Mononuclear cell (primary cell): Measurements from ENCODE around the gene FOXL1. TPM values are rescaled to one million over a fixed set of nuclear protein-coding genes. Genes with fewer than 3 reads are reported as not detected.

Source experiments
- H3K27me3 ChIP-seq: 2 replicates; pipeline ENCODE4 v1.6.0; 2011; ENCODE audit warnings: low read length, control low read depth; ENCODE audit not compliant: insufficient read depth
- H3K4me1 ChIP-seq: 2 replicates; pipeline ENCODE4 v1.5.1; 2011; ENCODE audit warnings: mild to moderate bottlenecking, low read length, control low read depth; ENCODE audit not compliant: insufficient read depth
- H3K4me3 ChIP-seq: 2 replicates; pipeline ENCODE4 v1.5.1; 2011; ENCODE audit warnings: mild to moderate bottlenecking, low read length, moderate library complexity
- H3K9me3 ChIP-seq: 2 replicates; pipeline ENCODE4 v1.5.1; 2011; ENCODE audit warnings: low read depth, mild to moderate bottlenecking, control low read depth, low read length
- total RNA-seq: library from RNA; depleted of rRNA; stranded (reverse); fragments of >200 nt; gene quantifications from one replicate; pipeline ENCODE4 v1.2.3, GENCODE V29; 2012

FOXL1 gene
- total RNA-seq, 1 donor = not detected

- no peaks in the 10 kb centered on the region for H3K27me3 ChIP-seq
- no peaks in the 10 kb centered on the region for H3K9me3 ChIP-seq
- no peaks in the 10 kb centered on the region for H3K4me1 ChIP-seq
- no peak overlapping the region for H3K4me3 ChIP-seq
Measured at GRCh38 chr16:86542756-86543750, 35.3 kb upstream of the FOXL1 start.

GRCh38 chr16:86545481-86545880 is 32.9 kb upstream of the FOXL1 start:
- no peaks in the 10 kb centered on the region for H3K27me3 ChIP-seq
- no peaks in the 10 kb centered on the region for H3K9me3 ChIP-seq
- no peak overlapping the region for H3K4me3 ChIP-seq
- H3K4me1 ChIP-seq = no peaks in the 10 kb centered on the region

- Histone ChIP-seq H3K27me3 (no peaks in the 10 kb centered on the region), H3K4me3 (no peak overlapping the region)
Measured at GRCh38 chr16:86545954-86546637, 32.3 kb upstream of the FOXL1 start.

GRCh38 chr16:86546638-86547013 is 31.7 kb upstream of the FOXL1 start:
- no peak overlapping the region for H3K4me3 ChIP-seq
- no peaks in the 10 kb centered on the region for H3K27me3 ChIP-seq
- H3K4me1 ChIP-seq = no peaks in the 10 kb centered on the region
- no peaks in the 10 kb centered on the region for H3K9me3 ChIP-seq

More at GRCh38 chr16:86545954-86546637, 32.3 kb upstream of the FOXL1 start:
- Histone ChIP-seq H3K9me3 (no peaks in the 10 kb centered on the region), H3K4me1 (no peaks in the 10 kb centered on the region)

GRCh38 chr16:86547286-86547685 is 31.1 kb upstream of the FOXL1 start:
- Histone ChIP-seq H3K4me3 (no peak overlapping the region), H3K27me3 (no peaks in the 10 kb centered on the region), H3K9me3 (no peaks in the 10 kb centered on the region), H3K4me1 (no peaks in the 10 kb centered on the region)

- Histone ChIP-seq H3K27me3 (no peaks in the 10 kb centered on the region), H3K4me1 (peaks cover 4% of the 10 kb centered on the region), H3K9me3 (no peaks in the 10 kb centered on the region), H3K4me3 (no peak overlapping the region)
Measured at GRCh38 chr16:86549076-86549892, 29.1 kb upstream of the FOXL1 start.

GRCh38 chr16:86549893-86550190 is 28.5 kb upstream of the FOXL1 start:
- Histone ChIP-seq H3K4me1 (peaks cover 8% of the 10 kb centered on the region), H3K4me3 (no peak overlapping the region), H3K9me3 (no peaks in the 10 kb centered on the region), H3K27me3 (no peaks in the 10 kb centered on the region)

- Histone ChIP-seq H3K9me3 (no peaks in the 10 kb centered on the region), H3K27me3 (no peaks in the 10 kb centered on the region), H3K4me3 (no peak overlapping the region), H3K4me1 (peaks cover 8% of the 10 kb centered on the region)
Measured at GRCh38 chr16:86550281-86550680, 28.1 kb upstream of the FOXL1 start.

- H3K4me3 ChIP-seq = no peak overlapping the region
- H3K27me3 ChIP-seq = no peaks in the 10 kb centered on the region
- no peaks in the 10 kb centered on the region for H3K9me3 ChIP-seq
- peaks cover 13% of the 10 kb centered on the region for H3K4me1 ChIP-seq
Measured at GRCh38 chr16:86553356-86553755, 25.0 kb upstream of the FOXL1 start.

GRCh38 chr16:86554599-86554916 is 23.8 kb upstream of the FOXL1 start:
- H3K4me3 ChIP-seq = peak overlapping the region; percentile 94
- H3K4me1 ChIP-seq = peaks cover 13% of the 10 kb centered on the region
- no peaks in the 10 kb centered on the region for H3K9me3 ChIP-seq
- no peaks in the 10 kb centered on the region for H3K27me3 ChIP-seq

- Histone ChIP-seq H3K9me3 (no peaks in the 10 kb centered on the region), H3K4me3 (peak within 1 kb of the TSS; percentile 94), H3K27me3 (no peaks in the 10 kb centered on the region), H3K4me1 (peaks cover 13% of the 10 kb centered on the region)
Measured at GRCh38 chr16:86554917-86555703, 23.2 kb upstream of the FOXL1 start, which contains the start of gene MTHFSD. Gene MTHFSD (minus strand): TSS chr16:86555235. CDS start chr16:86555184, 51 bp downstream.

- Histone ChIP-seq H3K27me3 (no peaks in the 10 kb centered on the region), H3K4me3 (peak overlapping the region; percentile 94), H3K9me3 (no peaks in the 10 kb centered on the region), H3K4me1 (peaks cover 13% of the 10 kb centered on the region)
Measured at GRCh38 chr16:86555704-86556075, 22.7 kb upstream of the FOXL1 start.

- H3K4me3 ChIP-seq = no peak overlapping the region
- no peaks in the 10 kb centered on the region for H3K27me3 ChIP-seq
Measured at GRCh38 chr16:86556576-86556975, 21.8 kb upstream of the FOXL1 start.

GRCh38 chr16:86557587-86557986 is 20.8 kb upstream of the FOXL1 start:
- H3K27me3 ChIP-seq = no peaks in the 10 kb centered on the region
- H3K9me3 ChIP-seq = no peaks in the 10 kb centered on the region
- no peak overlapping the region for H3K4me3 ChIP-seq
- H3K4me1 ChIP-seq = peaks cover 13% of the 10 kb centered on the region

More at GRCh38 chr16:86556576-86556975, 21.8 kb upstream of the FOXL1 start:
- Histone ChIP-seq H3K4me1 (peaks cover 13% of the 10 kb centered on the region), H3K9me3 (no peaks in the 10 kb centered on the region)
